Measurements from ENCODE around the gene MXD1. TPM values are rescaled to one million over a fixed set of nuclear protein-coding genes. Genes with fewer than 3 reads are reported as not detected.

MXD1 gene
- total RNA-seq, 1 experiment from 2014 or later: 13.3 TPM

- no peaks in the 10 kb centered on the region for H3K36me3 Mint-ChIP-seq (ENCODE audit: insufficient read depth, unreplicated experiment)
- no peak within 1 kb of the TSS for H3K27ac Mint-ChIP-seq (ENCODE audit: unreplicated experiment)
- H3K27me3 Mint-ChIP-seq (ENCODE audit: unreplicated experiment): peaks cover 38% of the 10 kb centered on the region
- intact Hi-C loops (cut with micrococcal nuclease; ENCODE audit: unreplicated experiment): no loop called here
- H3K4me3 Mint-ChIP-seq (ENCODE audit: low read depth, unreplicated experiment): no peak within 1 kb of the TSS
- no TSS peak for BruUV-seq (replicated peaks)
- DNase-seq: no peak
- TF ChIP-seq CTCF (IDR thresholded peaks at IDR 0.05; ENCODE audit: unreplicated experiment): no peak
- H3K9me3 Mint-ChIP-seq (ENCODE audit: low read depth, unreplicated experiment): no peaks in the 10 kb centered on the region
- peaks cover 17% of the 10 kb centered on the region for H3K4me1 Mint-ChIP-seq (ENCODE audit: low read depth, unreplicated experiment)
- CTCF ChIA-PET: no interaction called here
These were observed 46.6 kb downstream of the MXD1 start, which contains the start of gene ASPRV1 for GRCh38 chr2:69961496-69961895. Gene ASPRV1, minus strand, starts transcription at chr2:69961631. Its CDS starts 195 bp downstream, at chr2:69961436.

GRCh38 chr2:69962986-69963730, 48.2 kb downstream of the MXD1 start:
- no peak for DNase-seq
- TF ChIP-seq CTCF (IDR thresholded peaks at IDR 0.05; ENCODE audit: unreplicated experiment): no peak
- no TSS peak for BruUV-seq (replicated peaks)
- H3K9me3 Mint-ChIP-seq (ENCODE audit: low read depth, unreplicated experiment): no peaks in the 10 kb centered on the region
- no peaks in the 10 kb centered on the region for H3K36me3 Mint-ChIP-seq (ENCODE audit: insufficient read depth, unreplicated experiment)
- CTCF ChIA-PET: no interaction called here
- peaks cover 21% of the 10 kb centered on the region for H3K27me3 Mint-ChIP-seq (ENCODE audit: unreplicated experiment)
- intact Hi-C loops (cut with micrococcal nuclease; ENCODE audit: unreplicated experiment): no loop called here
- peaks cover 17% of the 10 kb centered on the region for H3K4me1 Mint-ChIP-seq (ENCODE audit: low read depth, unreplicated experiment)
- H3K4me3 Mint-ChIP-seq (ENCODE audit: low read depth, unreplicated experiment): no peak overlapping the region
- no peak overlapping the region for H3K27ac Mint-ChIP-seq (ENCODE audit: unreplicated experiment)

- Mint-ChIP-seq H3K27ac (ENCODE audit: unreplicated experiment) (no peak overlapping the region), H3K9me3 (ENCODE audit: low read depth, unreplicated experiment) (no peaks in the 10 kb centered on the region), H3K36me3 (ENCODE audit: insufficient read depth, unreplicated experiment) (no peaks in the 10 kb centered on the region), H3K4me1 (ENCODE audit: low read depth, unreplicated experiment) (peaks cover 17% of the 10 kb centered on the region), H3K4me3 (ENCODE audit: low read depth, unreplicated experiment) (no peak overlapping the region), H3K27me3 (ENCODE audit: unreplicated experiment) (peaks cover 16% of the 10 kb centered on the region)
- intact Hi-C loops (cut with micrococcal nuclease; ENCODE audit: unreplicated experiment): no loop called here
- DNase-seq: peak; percentile 22
- CTCF ChIA-PET: interaction anchor here (0.6 to 0.8 kb wide), 2 partner anchors 8 to 33 kb away, joined by 3 to 10 read pairs; no protein-coding TSS in a partner anchor
- no TSS peak for BruUV-seq (replicated peaks)
- TF ChIP-seq CTCF (IDR thresholded peaks at IDR 0.05; ENCODE audit: unreplicated experiment): no peak
These were observed 49.5 kb downstream of the MXD1 start for GRCh38 chr2:69964353-69964841.

- Mint-ChIP-seq H3K4me3 (ENCODE audit: low read depth, unreplicated experiment) (no peak overlapping the region), H3K36me3 (ENCODE audit: insufficient read depth, unreplicated experiment) (no peaks in the 10 kb centered on the region), H3K9me3 (ENCODE audit: low read depth, unreplicated experiment) (no peaks in the 10 kb centered on the region), H3K27me3 (ENCODE audit: unreplicated experiment) (peaks cover 19% of the 10 kb centered on the region), H3K4me1 (ENCODE audit: low read depth, unreplicated experiment) (peaks cover 17% of the 10 kb centered on the region), H3K27ac (ENCODE audit: unreplicated experiment) (no peak overlapping the region)
- intact Hi-C loops (cut with micrococcal nuclease; ENCODE audit: unreplicated experiment): no loop called here
- DNase-seq: no peak
- TF ChIP-seq CTCF (IDR thresholded peaks at IDR 0.05; ENCODE audit: unreplicated experiment): no peak
- no TSS peak for BruUV-seq (replicated peaks)
- CTCF ChIA-PET: no interaction called here
These were observed 51.0 kb downstream of the MXD1 start for GRCh38 chr2:69965756-69966445.

Measured in Calu3 (cell line).